BLaER1 (cell line): ENCODE measurements around the gene PXDN.
A peak's percentile ranks its signal among the peaks of the same experiment; 100 is the strongest.

Source experiments
- H3K27ac ChIP-seq: shearing (Covaris generic); formaldehyde crosslinking; 2 replicates; pipeline ENCODE4 v1.8.1; 2022
- H3K27me3 ChIP-seq: shearing (Covaris generic); formaldehyde crosslinking; 2 replicates; pipeline ENCODE4 v1.8.1; 2022
- H3K36me3 ChIP-seq: shearing (Covaris generic); formaldehyde crosslinking; 2 replicates; pipeline ENCODE4 v1.8.1; 2022
- H3K4me1 ChIP-seq: shearing (Covaris generic); formaldehyde crosslinking; 2 replicates; pipeline ENCODE4 v1.8.1; 2022
- H3K4me2 ChIP-seq: shearing (Covaris generic); formaldehyde crosslinking; 2 replicates; pipeline ENCODE4 v1.8.1; 2022
- H3K4me3 ChIP-seq: shearing (Covaris generic); formaldehyde crosslinking; 2 replicates; pipeline ENCODE4 v1.8.1; 2022
- H3K9ac ChIP-seq: shearing (Covaris generic); formaldehyde crosslinking; 2 replicates; pipeline ENCODE4 v1.8.1; 2022
- H3K9me3 ChIP-seq: shearing (Covaris generic); formaldehyde crosslinking; 2 replicates; pipeline ENCODE4 v1.8.1; 2022
- H4K20me1 ChIP-seq: shearing (Covaris generic); formaldehyde crosslinking; 2 replicates; pipeline ENCODE4 v1.8.1; 2022
- Cebpa-rat ChIP-seq: shearing (Covaris generic); IDR thresholded peaks from 2 replicates; pipeline ENCODE4 v1.8.1; 2022

The PXDN gene

GRCh38 chr2:1588978-1589621, 155.2 kb downstream of the PXDN start:
- H3K4me1 ChIP-seq, result peaks cover 69% of the 10 kb centered on the region
- 0 out of 2 replicates have a peak overlapping the region, but pooled peaks have one; percentile 5 for H3K9ac ChIP-seq
- no peak overlapping the region for H3K27ac ChIP-seq
- H3K27me3 ChIP-seq, result no peaks in the 10 kb centered on the region
- H3K9me3 ChIP-seq, result no peaks in the 10 kb centered on the region
- no peak overlapping the region for H3K4me3 ChIP-seq
- H3K4me2 ChIP-seq, result peak overlapping the region; percentile 62
- H4K20me1 ChIP-seq, result peaks cover 41% of the 10 kb centered on the region
- TF ChIP-seq Cebpa-rat, result no peak
- H3K36me3 ChIP-seq, result no peaks in the 10 kb centered on the region

- Histone ChIP-seq H3K9ac (no peak overlapping the region), H3K4me1 (peaks cover 61% of the 10 kb centered on the region), H3K27me3 (no peaks in the 10 kb centered on the region; the same call in 1 of the 2 replicates), H3K4me2 (peak overlapping the region; percentile 62), H3K9me3 (no peaks in the 10 kb centered on the region), H3K4me3 (no peak overlapping the region), H4K20me1 (peaks cover 43% of the 10 kb centered on the region), H3K27ac (no peak overlapping the region), H3K36me3 (no peaks in the 10 kb centered on the region)
- TF ChIP-seq Cebpa-rat, result no peak
Measured at GRCh38 chr2:1588051-1588977, 156.0 kb downstream of the PXDN start.

- peak overlapping the region; percentile 41; the same call in 1 of the 2 replicates for H3K4me2 ChIP-seq
- no peaks in the 10 kb centered on the region for H3K36me3 ChIP-seq
- no peaks in the 10 kb centered on the region; the same call in 1 of the 2 replicates for H3K27me3 ChIP-seq
- no peak for TF ChIP-seq Cebpa-rat
- peaks cover 50% of the 10 kb centered on the region for H4K20me1 ChIP-seq
- no peak overlapping the region for H3K4me3 ChIP-seq
- H3K27ac ChIP-seq, result no peak overlapping the region
- H3K9ac ChIP-seq, result no peak overlapping the region
- no peaks in the 10 kb centered on the region for H3K9me3 ChIP-seq
- H3K4me1 ChIP-seq, result peaks cover 57% of the 10 kb centered on the region
Measured at GRCh38 chr2:1586923-1587840, 157.1 kb downstream of the PXDN start.

- Histone ChIP-seq H3K9ac (no peak overlapping the region), H3K36me3 (no peaks in the 10 kb centered on the region), H3K27me3 (no peaks in the 10 kb centered on the region; the same call in 1 of the 2 replicates), H3K9me3 (no peaks in the 10 kb centered on the region), H4K20me1 (peaks cover 49% of the 10 kb centered on the region), H3K4me3 (no peak overlapping the region), H3K4me2 (peak overlapping the region; percentile 41), H3K4me1 (peaks cover 49% of the 10 kb centered on the region), H3K27ac (no peak overlapping the region)
- TF ChIP-seq Cebpa-rat, result no peak
Measured at GRCh38 chr2:1586251-1586922, 157.9 kb downstream of the PXDN start.

GRCh38 chr2:1585635-1586034, 158.7 kb downstream of the PXDN start:
- H3K36me3 ChIP-seq, result no peaks in the 10 kb centered on the region
- peaks cover 42% of the 10 kb centered on the region for H3K4me1 ChIP-seq
- TF ChIP-seq Cebpa-rat, result no peak
- no peak overlapping the region for H3K4me2 ChIP-seq
- H3K9ac ChIP-seq, result no peak overlapping the region
- H3K9me3 ChIP-seq, result no peaks in the 10 kb centered on the region
- peaks cover 46% of the 10 kb centered on the region for H4K20me1 ChIP-seq
- no peaks in the 10 kb centered on the region; the same call in 1 of the 2 replicates for H3K27me3 ChIP-seq
- H3K4me3 ChIP-seq, result no peak overlapping the region
- no peak overlapping the region for H3K27ac ChIP-seq

- H3K9ac ChIP-seq, result no peak overlapping the region
- H3K4me1 ChIP-seq, result peaks cover 34% of the 10 kb centered on the region
- H3K9me3 ChIP-seq, result no peaks in the 10 kb centered on the region
- H3K4me3 ChIP-seq, result no peak overlapping the region
- no peak overlapping the region for H3K4me2 ChIP-seq
- TF ChIP-seq Cebpa-rat, result no peak
- H3K27ac ChIP-seq, result no peak overlapping the region
- no peaks in the 10 kb centered on the region for H3K36me3 ChIP-seq
- no peaks in the 10 kb centered on the region; the same call in 1 of the 2 replicates for H3K27me3 ChIP-seq
- H4K20me1 ChIP-seq, result peaks cover 46% of the 10 kb centered on the region
Measured at GRCh38 chr2:1584691-1585485, 159.4 kb downstream of the PXDN start.

GRCh38 chr2:1584051-1584531, 160.2 kb downstream of the PXDN start:
- H4K20me1 ChIP-seq, result peaks cover 43% of the 10 kb centered on the region
- no peaks in the 10 kb centered on the region for H3K36me3 ChIP-seq
- peaks cover 26% of the 10 kb centered on the region for H3K4me1 ChIP-seq
- no peak overlapping the region for H3K4me3 ChIP-seq
- no peak overlapping the region for H3K27ac ChIP-seq
- no peaks in the 10 kb centered on the region for H3K9me3 ChIP-seq
- H3K4me2 ChIP-seq, result no peak overlapping the region
- TF ChIP-seq Cebpa-rat, result no peak
- no peaks in the 10 kb centered on the region; the same call in 1 of the 2 replicates for H3K27me3 ChIP-seq
- H3K9ac ChIP-seq, result no peak overlapping the region

GRCh38 chr2:1582891-1583341, 161.4 kb downstream of the PXDN start:
- no peak overlapping the region for H3K27ac ChIP-seq
- TF ChIP-seq Cebpa-rat, result no peak
- no peaks in the 10 kb centered on the region; the same call in 1 of the 2 replicates for H3K27me3 ChIP-seq

More at GRCh38 chr2:1582891-1583341, 161.4 kb downstream of the PXDN start:
- Histone ChIP-seq H3K4me2 (no peak overlapping the region), H3K4me3 (no peak overlapping the region), H3K9ac (no peak overlapping the region), H3K9me3 (no peaks in the 10 kb centered on the region), H3K4me1 (peaks cover 21% of the 10 kb centered on the region), H3K36me3 (no peaks in the 10 kb centered on the region), H4K20me1 (peaks cover 39% of the 10 kb centered on the region)
